ENCODE measurements around the gene PFKP. TPM values are rescaled to one million over a fixed set of nuclear protein-coding genes. Genes with fewer than 3 reads are reported as not detected.

Gene PFKP
- total RNA-seq, 1 experiment from 2014 or later = 140 TPM

DNA sequence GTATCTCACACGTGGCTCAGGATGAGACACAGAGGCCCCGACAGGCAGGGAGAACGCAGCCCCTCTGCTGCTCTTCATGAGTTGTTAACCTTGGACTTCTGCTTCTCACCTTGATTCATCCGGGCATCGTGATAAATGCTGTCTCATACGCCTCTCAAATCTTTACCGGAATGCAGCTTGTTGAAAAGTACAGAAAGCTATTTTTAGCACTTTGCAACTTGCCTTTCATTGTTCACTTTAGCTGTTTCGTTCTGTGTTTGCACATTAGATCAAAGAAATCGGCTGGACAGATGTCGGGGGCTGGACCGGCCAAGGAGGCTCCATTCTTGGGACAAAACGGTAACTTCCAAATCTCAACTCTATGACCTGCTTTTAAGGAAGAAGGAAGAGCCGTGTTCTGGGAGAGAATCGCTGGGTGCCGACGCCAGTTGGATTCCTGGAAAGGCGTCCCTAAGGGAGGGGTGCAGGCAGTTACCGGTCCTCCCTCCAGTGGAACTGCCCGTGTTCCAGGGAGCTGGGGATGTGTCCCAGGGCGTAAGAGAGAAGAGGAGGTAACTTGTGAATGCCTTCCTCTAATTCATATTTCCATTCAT is 49.3 kb downstream of the PFKP start:
- Histone ChIP-seq H3K9me3 (ENCODE audit: low read length) (no peaks in the 10 kb centered on the region), H3K4me1 (ENCODE audit: insufficient read depth, low read length) (no peaks in the 10 kb centered on the region), H3K36me3 (ENCODE audit: low read depth, low read length) (no peaks in the 10 kb centered on the region; the same call in none of the 2 replicates), H3K27ac (ENCODE audit: low read length) (no peak overlapping the region), H2AFZ (ENCODE audit: low read length) (no peak overlapping the region), H3K9me2 (replicated peaks; ENCODE audit: low read length) (no peaks in the 10 kb centered on the region), H3K27me3 (ENCODE audit: low read length) (no peaks in the 10 kb centered on the region), H4K20me1 (ENCODE audit: low read length) (no peaks in the 10 kb centered on the region), H3K4me2 (ENCODE audit: low read length) (no peak overlapping the region), H3F3A (ENCODE audit: low read length, unreplicated experiment) (no peaks in the 10 kb centered on the region), H3K79me2 (ENCODE audit: low read length) (no peaks in the 10 kb centered on the region), H3K9ac (ENCODE audit: low read length) (no peak overlapping the region), H3K4me3 (ENCODE audit: low read length) (no peak overlapping the region)
- CTCF ChIA-PET = no interaction called here
- no peak for ATAC-seq
- no TSS peak for BruUV-seq (replicated peaks)
- DNase-seq = no peak
- POLR2A ChIA-PET (ENCODE audit: unreplicated experiment) = no interaction called here
- TF ChIP-seq CTCF (conservative IDR thresholded peaks at IDR 0.05; ENCODE audit: low read depth, low read length) (no peak), EZH2 (IDR thresholded peaks at IDR 0.05; ENCODE audit: low read length, unreplicated experiment) (no peak), EZH2phosphoT487 (IDR thresholded peaks at IDR 0.05; ENCODE audit: borderline replicate concordance, low read length) (no peak)
- intact Hi-C loops (cut with micrococcal nuclease) = no loop called here

- BruUV-seq (replicated peaks) = no TSS peak
- ChIA-PET POLR2A (ENCODE audit: unreplicated experiment) (no interaction called here), CTCF (no interaction called here)
- Histone ChIP-seq H3F3A (ENCODE audit: low read length, unreplicated experiment) (no peaks in the 10 kb centered on the region), H4K20me1 (ENCODE audit: low read length) (no peaks in the 10 kb centered on the region), H3K27me3 (ENCODE audit: low read length) (no peaks in the 10 kb centered on the region), H2AFZ (ENCODE audit: low read length) (no peak overlapping the region), H3K9me3 (ENCODE audit: low read length) (no peaks in the 10 kb centered on the region), H3K4me2 (ENCODE audit: low read length) (no peak overlapping the region), H3K9ac (ENCODE audit: low read length) (no peak overlapping the region), H3K4me1 (ENCODE audit: insufficient read depth, low read length) (peaks cover 4% of the 10 kb centered on the region; the same call in 1 of the 2 replicates), H3K27ac (ENCODE audit: low read length) (no peak overlapping the region), H3K4me3 (ENCODE audit: low read length) (no peak overlapping the region), H3K79me2 (ENCODE audit: low read length) (no peaks in the 10 kb centered on the region), H3K9me2 (replicated peaks; ENCODE audit: low read length) (no peaks in the 10 kb centered on the region), H3K36me3 (ENCODE audit: low read depth, low read length) (no peaks in the 10 kb centered on the region; the same call in 1 of the 2 replicates)
- TF ChIP-seq EZH2phosphoT487 (IDR thresholded peaks at IDR 0.05; ENCODE audit: borderline replicate concordance, low read length) (no peak), EZH2 (IDR thresholded peaks at IDR 0.05; ENCODE audit: low read length, unreplicated experiment) (no peak), CTCF (conservative IDR thresholded peaks at IDR 0.05; ENCODE audit: low read depth, low read length) (no peak)
- DNase-seq = no peak
- intact Hi-C loops (cut with micrococcal nuclease) = no loop called here
- no peak for ATAC-seq
These were observed 50.1 kb downstream of the PFKP start for GRCh38 chr10:3117486-3117885.

DNA sequence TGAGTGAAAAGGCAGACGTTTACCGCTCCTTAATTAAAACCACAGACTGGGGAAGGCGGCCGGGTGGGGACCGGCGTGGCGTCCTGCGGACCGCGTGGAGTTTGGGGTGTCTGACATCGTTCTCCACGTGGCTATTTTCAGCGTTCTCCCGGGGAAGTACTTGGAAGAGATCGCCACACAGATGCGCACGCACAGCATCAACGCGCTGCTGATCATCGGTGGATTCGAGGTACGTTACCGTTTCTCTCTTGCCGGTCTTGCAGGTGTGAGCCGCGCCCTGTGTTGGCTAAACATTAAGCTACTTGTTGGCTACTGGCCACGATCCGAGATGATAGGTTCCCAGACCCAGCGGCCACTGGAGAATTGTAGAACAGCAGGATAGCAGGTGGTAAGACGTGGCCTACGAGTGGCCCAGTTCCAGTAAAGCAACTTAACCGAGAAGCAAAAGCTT is 51.3 kb downstream of the PFKP start:
- Histone ChIP-seq H3K9ac (ENCODE audit: low read length) (no peak overlapping the region), H3K27ac (ENCODE audit: low read length) (no peak overlapping the region), H3K79me2 (ENCODE audit: low read length) (no peaks in the 10 kb centered on the region), H3K9me3 (ENCODE audit: low read length) (no peaks in the 10 kb centered on the region), H3K9me2 (replicated peaks; ENCODE audit: low read length) (no peaks in the 10 kb centered on the region), H3K36me3 (ENCODE audit: low read depth, low read length) (no peaks in the 10 kb centered on the region; the same call in 1 of the 2 replicates), H2AFZ (ENCODE audit: low read length) (no peak overlapping the region), H3K4me3 (ENCODE audit: low read length) (no peak overlapping the region), H3K27me3 (ENCODE audit: low read length) (no peaks in the 10 kb centered on the region), H4K20me1 (ENCODE audit: low read length) (no peaks in the 10 kb centered on the region), H3F3A (ENCODE audit: low read length, unreplicated experiment) (no peaks in the 10 kb centered on the region), H3K4me1 (ENCODE audit: insufficient read depth, low read length) (peaks cover 8% of the 10 kb centered on the region; the same call in 1 of the 2 replicates), H3K4me2 (ENCODE audit: low read length) (no peak overlapping the region)
- TF ChIP-seq EZH2phosphoT487 (IDR thresholded peaks at IDR 0.05; ENCODE audit: borderline replicate concordance, low read length) (no peak), EZH2 (IDR thresholded peaks at IDR 0.05; ENCODE audit: low read length, unreplicated experiment) (no peak), CTCF (conservative IDR thresholded peaks at IDR 0.05; ENCODE audit: low read depth, low read length) (no peak)
- no peak for DNase-seq
- POLR2A ChIA-PET (ENCODE audit: unreplicated experiment) = no interaction called here
- CTCF ChIA-PET = no interaction called here
- intact Hi-C loops (cut with micrococcal nuclease) = no loop called here
- ATAC-seq = no peak
- BruUV-seq (replicated peaks) = no TSS peak
